ENCODE data around the gene DPT. TPM values are rescaled to one million over a fixed set of nuclear protein-coding genes. Genes with fewer than 3 reads are reported as not detected.

DPT gene
- total and polyA plus RNA-seq, 10 of the 15 experiments (the other 5 are each of a cell fraction or from before 2014, with no cell fraction given) = 0.05 to 0.10 TPM; not detected in 8

DNA sequence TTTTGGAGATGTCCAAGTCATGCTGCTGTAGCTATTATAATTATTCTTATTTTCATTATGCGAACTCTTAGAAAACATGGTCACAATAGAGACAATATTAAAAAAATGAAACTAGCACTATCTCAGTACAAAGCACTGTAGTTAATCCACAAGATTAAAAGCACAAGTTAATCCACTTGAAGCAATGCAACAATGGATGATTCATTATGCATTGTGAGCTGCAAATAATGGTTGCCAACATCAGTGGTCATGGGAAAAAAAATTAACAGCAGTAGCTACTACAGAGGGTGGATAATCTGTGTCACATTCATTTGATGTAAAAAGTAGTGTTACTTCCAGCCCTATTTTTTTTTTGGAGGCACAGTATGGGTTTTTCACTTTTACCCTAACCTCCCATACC, 56.7 kb downstream of the DPT start:
- Histone ChIP-seq H3K27ac (ENCODE audit: control insufficient read depth, insufficient read depth) (no peak overlapping the region), H3K4me3 (no peak overlapping the region), H3K36me3 (ENCODE audit: control insufficient read depth in 2 of 2, insufficient read depth in 2 of 2, low read length in 1 of 2) (no peaks in the 10 kb centered on the region), H3K9ac (ENCODE audit: control insufficient read depth, insufficient read depth, low read length) (no peak overlapping the region), H3K9me3 (replicated peaks; ENCODE audit: control insufficient read depth, insufficient read depth, low read length) (no peaks in the 10 kb centered on the region), H3K79me2 (ENCODE audit: control insufficient read depth, insufficient read depth, low read length) (no peaks in the 10 kb centered on the region), H2AFZ (ENCODE audit: control insufficient read depth, low read depth, low read length) (no peak overlapping the region), H3K4me1 (ENCODE audit: control insufficient read depth, insufficient read depth, low read length) (no peaks in the 10 kb centered on the region), H3K27me3 (replicated peaks in 1 of 2; ENCODE audit: control insufficient read depth in 2 of 2, insufficient read depth in 2 of 2, low read length in 1 of 2) (no peaks in the 10 kb centered on the region), H3K4me2 (ENCODE audit: control insufficient read depth, insufficient read depth) (no peak overlapping the region), H4K20me1 (ENCODE audit: control insufficient read depth, insufficient read depth) (no peaks in the 10 kb centered on the region)
- ChIA-PET RAD21 (ENCODE audit: unreplicated experiment) (no interaction called here), CTCF (interaction anchor here (0.7 to 2.1 kb wide), 3 partner anchors 16 to 233 kb away, joined by 3 to 6 read pairs (median 4); no protein-coding TSS in a partner anchor), POLR2A (no interaction called here), SMC1A (ENCODE audit: uncharacterized antibody, unreplicated experiment) (interaction anchor here (0.8 to 2.0 kb wide), 4 partner anchors 10 to 676 kb away, joined by 3 to 9 read pairs (median 4); no protein-coding TSS in a partner anchor)
- WGBS (ENCODE audit: insufficient coverage, insufficient replicate concordance, low lambda C conversion rate, missing lambda C conversion rate) = 95% methylated on average over 1 of the region's 1 CpG
- intact Hi-C loops (cut with micrococcal nuclease; ENCODE audit: unreplicated experiment) = no loop called here
- TF ChIP-seq, protein P1, sequence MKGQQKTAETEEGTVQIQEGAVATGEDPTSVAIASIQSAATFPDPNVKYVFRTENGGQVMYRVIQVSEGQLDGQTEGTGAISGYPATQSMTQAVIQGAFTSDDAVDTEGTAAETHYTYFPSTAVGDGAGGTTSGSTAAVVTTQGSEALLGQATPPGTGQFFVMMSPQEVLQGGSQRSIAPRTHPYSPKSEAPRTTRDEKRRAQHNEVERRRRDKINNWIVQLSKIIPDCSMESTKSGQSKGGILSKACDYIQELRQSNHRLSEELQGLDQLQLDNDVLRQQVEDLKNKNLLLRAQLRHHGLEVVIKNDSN (IDR thresholded peaks at IDR 0.05; ENCODE audit: borderline replicate concordance, extremely low read length, insufficient read depth, low read depth, low read length) = no peak
- TF ChIP-seq, protein P2, sequence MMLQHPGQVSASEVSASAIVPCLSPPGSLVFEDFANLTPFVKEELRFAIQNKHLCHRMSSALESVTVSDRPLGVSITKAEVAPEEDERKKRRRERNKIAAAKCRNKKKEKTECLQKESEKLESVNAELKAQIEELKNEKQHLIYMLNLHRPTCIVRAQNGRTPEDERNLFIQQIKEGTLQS (IDR thresholded peaks at IDR 0.05; ENCODE audit: borderline replicate concordance, extremely low read depth, low read depth, low read length) = no peak
- TF ChIP-seq GATAD2B (conservative IDR thresholded peaks at IDR 0.05; ENCODE audit: low read depth) (no peak), BACH1 (IDR thresholded peaks at IDR 0.05; ENCODE audit: borderline replicate concordance) (no peak), SMC3 (IDR thresholded peaks at IDR 0.05; ENCODE audit: borderline replicate concordance, low read length) (no peak), MYB (IDR thresholded peaks at IDR 0.05; ENCODE audit: borderline replicate concordance, low read depth, low read length) (no peak), POLR2AphosphoS2 (IDR thresholded peaks at IDR 0.05; ENCODE audit: low read depth, low read length) (no peak), EP300 (IDR thresholded peaks at IDR 0.05; ENCODE audit: borderline replicate concordance in 1 of 2, control insufficient read depth in 1 of 2, low read depth in 2 of 2, low read length in 2 of 2) (no peak), RFX5 (IDR thresholded peaks at IDR 0.05; ENCODE audit: low read depth, low read length) (no peak), DPF2 (IDR thresholded peaks at IDR 0.05) (no peak), CHD4 (IDR thresholded peaks at IDR 0.05) (no peak)
- TF ChIP-seq, protein P3, sequence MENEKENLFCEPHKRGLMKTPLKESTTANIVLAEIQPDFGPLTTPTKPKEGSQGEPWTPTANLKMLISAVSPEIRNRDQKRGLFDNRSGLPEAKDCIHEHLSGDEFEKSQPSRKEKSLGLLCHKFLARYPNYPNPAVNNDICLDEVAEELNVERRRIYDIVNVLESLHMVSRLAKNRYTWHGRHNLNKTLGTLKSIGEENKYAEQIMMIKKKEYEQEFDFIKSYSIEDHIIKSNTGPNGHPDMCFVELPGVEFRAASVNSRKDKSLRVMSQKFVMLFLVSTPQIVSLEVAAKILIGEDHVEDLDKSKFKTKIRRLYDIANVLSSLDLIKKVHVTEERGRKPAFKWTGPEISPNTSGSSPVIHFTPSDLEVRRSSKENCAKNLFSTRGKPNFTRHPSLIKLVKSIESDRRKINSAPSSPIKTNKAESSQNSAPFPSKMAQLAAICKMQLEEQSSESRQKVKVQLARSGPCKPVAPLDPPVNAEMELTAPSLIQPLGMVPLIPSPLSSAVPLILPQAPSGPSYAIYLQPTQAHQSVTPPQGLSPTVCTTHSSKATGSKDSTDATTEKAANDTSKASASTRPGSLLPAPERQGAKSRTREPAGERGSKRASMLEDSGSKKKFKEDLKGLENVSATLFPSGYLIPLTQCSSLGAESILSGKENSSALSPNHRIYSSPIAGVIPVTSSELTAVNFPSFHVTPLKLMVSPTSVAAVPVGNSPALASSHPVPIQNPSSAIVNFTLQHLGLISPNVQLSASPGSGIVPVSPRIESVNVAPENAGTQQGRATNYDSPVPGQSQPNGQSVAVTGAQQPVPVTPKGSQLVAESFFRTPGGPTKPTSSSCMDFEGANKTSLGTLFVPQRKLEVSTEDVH (IDR thresholded peaks at IDR 0.05; ENCODE audit: low read depth, partially characterized antibody) = no peak
- TF ChIP-seq, protein P4, sequence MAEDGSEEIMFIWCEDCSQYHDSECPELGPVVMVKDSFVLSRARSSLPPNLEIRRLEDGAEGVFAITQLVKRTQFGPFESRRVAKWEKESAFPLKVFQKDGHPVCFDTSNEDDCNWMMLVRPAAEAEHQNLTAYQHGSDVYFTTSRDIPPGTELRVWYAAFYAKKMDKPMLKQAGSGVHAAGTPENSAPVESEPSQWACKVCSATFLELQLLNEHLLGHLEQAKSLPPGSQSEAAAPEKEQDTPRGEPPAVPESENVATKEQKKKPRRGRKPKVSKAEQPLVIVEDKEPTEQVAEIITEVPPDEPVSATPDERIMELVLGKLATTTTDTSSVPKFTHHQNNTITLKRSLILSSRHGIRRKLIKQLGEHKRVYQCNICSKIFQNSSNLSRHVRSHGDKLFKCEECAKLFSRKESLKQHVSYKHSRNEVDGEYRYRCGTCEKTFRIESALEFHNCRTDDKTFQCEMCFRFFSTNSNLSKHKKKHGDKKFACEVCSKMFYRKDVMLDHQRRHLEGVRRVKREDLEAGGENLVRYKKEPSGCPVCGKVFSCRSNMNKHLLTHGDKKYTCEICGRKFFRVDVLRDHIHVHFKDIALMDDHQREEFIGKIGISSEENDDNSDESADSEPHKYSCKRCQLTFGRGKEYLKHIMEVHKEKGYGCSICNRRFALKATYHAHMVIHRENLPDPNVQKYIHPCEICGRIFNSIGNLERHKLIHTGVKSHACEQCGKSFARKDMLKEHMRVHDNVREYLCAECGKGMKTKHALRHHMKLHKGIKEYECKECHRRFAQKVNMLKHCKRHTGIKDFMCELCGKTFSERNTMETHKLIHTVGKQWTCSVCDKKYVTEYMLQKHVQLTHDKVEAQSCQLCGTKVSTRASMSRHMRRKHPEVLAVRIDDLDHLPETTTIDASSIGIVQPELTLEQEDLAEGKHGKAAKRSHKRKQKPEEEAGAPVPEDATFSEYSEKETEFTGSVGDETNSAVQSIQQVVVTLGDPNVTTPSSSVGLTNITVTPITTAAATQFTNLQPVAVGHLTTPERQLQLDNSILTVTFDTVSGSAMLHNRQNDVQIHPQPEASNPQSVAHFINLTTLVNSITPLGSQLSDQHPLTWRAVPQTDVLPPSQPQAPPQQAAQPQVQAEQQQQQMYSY (CRISPR knock-in tag; IDR thresholded peaks at IDR 0.05) = no peak
- in situ Hi-C loops (cut with MboI) = no loop called here
- DNase-seq (ENCODE audit: low read depth, low spot score) = no peak
- no TSS peak for BruUV-seq (replicated peaks)
- no peak for ATAC-seq
- no peak for FAIRE-seq
